ENCODE data around the gene PAQR5. TPM values are rescaled to one million over a fixed set of nuclear protein-coding genes. Genes with fewer than 3 reads are reported as not detected.

Gene PAQR5
- total RNA-seq, 2 experiments from 2014 or later, result not detected

GRCh38 chr15:69344238-69344637 is 45.5 kb downstream of the PAQR5 start:
- no peak overlapping the region for H3K4me3 ChIP-seq (ENCODE audit: low read length)
- DNase-seq (no peak), ATAC-seq (ENCODE audit: poor library complexity) (no peak)
- ChIA-PET CTCF (no interaction called here), POLR2A (no interaction called here)
- no peaks in the 10 kb centered on the region for H3K27me3 ChIP-seq (ENCODE audit: control insufficient read depth in 1 of 2, insufficient read depth in 2 of 2, low read length in 2 of 2)
- Mint-ChIP-seq H3K36me3 (ENCODE audit: low read depth) (no peaks in the 10 kb centered on the region), H3K9me3 (no peaks in the 10 kb centered on the region), H3K27ac (no peak overlapping the region), H3K27me3 (peaks cover 3% of the 10 kb centered on the region), H3K4me1 (ENCODE audit: low read depth) (no peaks in the 10 kb centered on the region), H3K4me3 (no peak overlapping the region)
- H3K4me1 ChIP-seq (ENCODE audit: insufficient read depth, low read length), result no peaks in the 10 kb centered on the region
- H3K9me3 ChIP-seq (ENCODE audit: control insufficient read depth in 1 of 2, insufficient read depth in 1 of 2, low read length in 2 of 2), result no peaks in the 10 kb centered on the region
- H3K36me3 ChIP-seq (ENCODE audit: insufficient read depth, low read length), result no peaks in the 10 kb centered on the region
- no peak overlapping the region for H3K27ac ChIP-seq (ENCODE audit: low read depth in 1 of 2, low read length in 2 of 2)
- TF ChIP-seq CTCF (IDR thresholded peaks at IDR 0.05), result no peak
- intact Hi-C loops (cut with DNase I, micrococcal nuclease), result no loop called here

- no peak overlapping the region for H3K27ac Mint-ChIP-seq
- Histone ChIP-seq H3K27me3 (ENCODE audit: control insufficient read depth in 1 of 2, insufficient read depth in 2 of 2, low read length in 2 of 2) (no peaks in the 10 kb centered on the region), H3K36me3 (ENCODE audit: insufficient read depth, low read length) (no peaks in the 10 kb centered on the region), H3K9me3 (ENCODE audit: control insufficient read depth in 1 of 2, insufficient read depth in 1 of 2, low read length in 2 of 2) (no peaks in the 10 kb centered on the region), H3K4me1 (ENCODE audit: insufficient read depth, low read length) (no peaks in the 10 kb centered on the region), H3K4me3 (ENCODE audit: low read length) (no peak overlapping the region), H3K27ac (ENCODE audit: low read depth in 1 of 2, low read length in 2 of 2) (no peak overlapping the region)
- no peak for TF ChIP-seq CTCF (IDR thresholded peaks at IDR 0.05)
- no peak for ATAC-seq (ENCODE audit: poor library complexity)
- intact Hi-C loops (cut with DNase I, micrococcal nuclease), result no loop called here
- no peaks in the 10 kb centered on the region for H3K4me1 Mint-ChIP-seq (ENCODE audit: low read depth)
- no peaks in the 10 kb centered on the region for H3K36me3 Mint-ChIP-seq (ENCODE audit: low read depth)
- peaks cover 3% of the 10 kb centered on the region for H3K27me3 Mint-ChIP-seq
- no peak overlapping the region for H3K4me3 Mint-ChIP-seq
- H3K9me3 Mint-ChIP-seq, result no peaks in the 10 kb centered on the region
- CTCF ChIA-PET, result no interaction called here
- POLR2A ChIA-PET, result no interaction called here
- DNase-seq, result no peak
These were observed 47.4 kb downstream of the PAQR5 start for GRCh38 chr15:69346112-69346511.

- POLR2A ChIA-PET, result no interaction called here
- intact Hi-C loops (cut with DNase I, micrococcal nuclease), result no loop called here
- no peak overlapping the region for H3K27ac Mint-ChIP-seq
- H3K4me3 Mint-ChIP-seq, result no peak overlapping the region
- no peaks in the 10 kb centered on the region for H3K27me3 ChIP-seq (ENCODE audit: control insufficient read depth in 1 of 2, insufficient read depth in 2 of 2, low read length in 2 of 2)
- H3K27me3 Mint-ChIP-seq, result no peaks in the 10 kb centered on the region
- no peak for TF ChIP-seq CTCF (IDR thresholded peaks at IDR 0.05)
- no peaks in the 10 kb centered on the region for H3K9me3 ChIP-seq (ENCODE audit: control insufficient read depth in 1 of 2, insufficient read depth in 1 of 2, low read length in 2 of 2)
- ATAC-seq (ENCODE audit: poor library complexity) (no peak), DNase-seq (no peak)
- H3K36me3 Mint-ChIP-seq (ENCODE audit: low read depth), result no peaks in the 10 kb centered on the region
- H3K9me3 Mint-ChIP-seq, result no peaks in the 10 kb centered on the region
- H3K4me1 Mint-ChIP-seq (ENCODE audit: low read depth), result no peaks in the 10 kb centered on the region
- CTCF ChIA-PET, result no interaction called here
- H3K27ac ChIP-seq (ENCODE audit: low read depth in 1 of 2, low read length in 2 of 2), result no peak overlapping the region
- H3K4me3 ChIP-seq (ENCODE audit: low read length), result no peak overlapping the region
- H3K4me1 ChIP-seq (ENCODE audit: insufficient read depth, low read length), result no peaks in the 10 kb centered on the region
- no peaks in the 10 kb centered on the region for H3K36me3 ChIP-seq (ENCODE audit: insufficient read depth, low read length)
These were observed 52.6 kb downstream of the PAQR5 start for GRCh38 chr15:69351333-69351732.

Measured in CD4-positive, alpha-beta T cell (primary cell).